Panc1 (cell line): ENCODE measurements around the gene APOL2.

Experiments
- REST ChIP-seq, 2 experiments: IDR thresholded peaks; 2 replicates each; pipeline ENCODE4 v1.6.1; 2011 to 2012; ENCODE audit warnings: low read depth in 2 of 2, control low read depth in 1 of 2, low read length in 1 of 2, mild to moderate bottlenecking in 1 of 2, moderate library complexity in 1 of 2; ENCODE audit not compliant: insufficient read depth in 1 of 2
- TF ChIP-seq, protein P1 (sequence below): fragments of 450-650 bp; IDR thresholded peaks from 2 replicates; pipeline ENCODE4 v1.5.1; 2017; ENCODE audit warnings: mild to moderate bottlenecking

DNA sequence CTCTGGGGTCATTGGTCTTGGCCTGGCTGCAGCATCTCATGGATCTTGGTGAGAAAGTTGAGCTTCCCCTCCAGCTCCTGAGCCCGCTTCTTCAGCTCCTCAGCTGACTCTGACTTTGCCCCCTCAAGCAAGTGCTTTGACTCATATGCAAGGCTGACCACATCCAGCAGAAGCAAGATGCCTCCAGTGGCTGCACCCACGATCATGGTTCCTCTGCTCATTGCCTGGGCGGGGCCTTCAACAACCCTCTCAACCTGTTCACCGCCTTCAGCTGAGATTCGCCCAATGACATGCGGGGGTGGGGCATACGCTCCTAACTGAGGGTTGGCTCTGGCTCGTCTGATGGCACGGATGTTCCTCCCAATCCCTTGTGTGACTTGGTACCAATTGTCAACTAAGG is 11.9 kb downstream of the APOL2 start:
- TF ChIP-seq, protein P1, sequence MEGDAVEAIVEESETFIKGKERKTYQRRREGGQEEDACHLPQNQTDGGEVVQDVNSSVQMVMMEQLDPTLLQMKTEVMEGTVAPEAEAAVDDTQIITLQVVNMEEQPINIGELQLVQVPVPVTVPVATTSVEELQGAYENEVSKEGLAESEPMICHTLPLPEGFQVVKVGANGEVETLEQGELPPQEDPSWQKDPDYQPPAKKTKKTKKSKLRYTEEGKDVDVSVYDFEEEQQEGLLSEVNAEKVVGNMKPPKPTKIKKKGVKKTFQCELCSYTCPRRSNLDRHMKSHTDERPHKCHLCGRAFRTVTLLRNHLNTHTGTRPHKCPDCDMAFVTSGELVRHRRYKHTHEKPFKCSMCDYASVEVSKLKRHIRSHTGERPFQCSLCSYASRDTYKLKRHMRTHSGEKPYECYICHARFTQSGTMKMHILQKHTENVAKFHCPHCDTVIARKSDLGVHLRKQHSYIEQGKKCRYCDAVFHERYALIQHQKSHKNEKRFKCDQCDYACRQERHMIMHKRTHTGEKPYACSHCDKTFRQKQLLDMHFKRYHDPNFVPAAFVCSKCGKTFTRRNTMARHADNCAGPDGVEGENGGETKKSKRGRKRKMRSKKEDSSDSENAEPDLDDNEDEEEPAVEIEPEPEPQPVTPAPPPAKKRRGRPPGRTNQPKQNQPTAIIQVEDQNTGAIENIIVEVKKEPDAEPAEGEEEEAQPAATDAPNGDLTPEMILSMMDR: no peak
- TF ChIP-seq REST (IDR thresholded peaks at IDR 0.05; ENCODE audit: insufficient read depth in 1 of 2, low read depth in 2 of 2, low read length in 1 of 2): no peak
